Subcutaneous adipose tissue (tissue), 4 donors: Measurements from ENCODE around the gene SELENOO. TPM values are rescaled to one million over a fixed set of nuclear protein-coding genes. Genes with fewer than 3 reads are reported as not detected.

Experiments
- total RNA-seq, 4 donors: library from RNA; depleted of rRNA; stranded (reverse); fragments of >200 nt; gene quantifications; one replicate each; pipeline ENCODE4 v1.1.0, GENCODE V29; 2016
- TF ChIP-seq, protein P1 (sequence below): fragments of 450-650 bp; IDR thresholded peaks from one replicate; pipeline ENCODE4 v1.5.1; 2016; ENCODE audit warnings: low read depth, mild to moderate bottlenecking, control low read depth, antibody characterized with exemption, moderate library complexity

The SELENOO gene
- total RNA-seq, 4 donors from 2014 or later: 13.2 to 36.5 (median 18.9) TPM

DNA sequence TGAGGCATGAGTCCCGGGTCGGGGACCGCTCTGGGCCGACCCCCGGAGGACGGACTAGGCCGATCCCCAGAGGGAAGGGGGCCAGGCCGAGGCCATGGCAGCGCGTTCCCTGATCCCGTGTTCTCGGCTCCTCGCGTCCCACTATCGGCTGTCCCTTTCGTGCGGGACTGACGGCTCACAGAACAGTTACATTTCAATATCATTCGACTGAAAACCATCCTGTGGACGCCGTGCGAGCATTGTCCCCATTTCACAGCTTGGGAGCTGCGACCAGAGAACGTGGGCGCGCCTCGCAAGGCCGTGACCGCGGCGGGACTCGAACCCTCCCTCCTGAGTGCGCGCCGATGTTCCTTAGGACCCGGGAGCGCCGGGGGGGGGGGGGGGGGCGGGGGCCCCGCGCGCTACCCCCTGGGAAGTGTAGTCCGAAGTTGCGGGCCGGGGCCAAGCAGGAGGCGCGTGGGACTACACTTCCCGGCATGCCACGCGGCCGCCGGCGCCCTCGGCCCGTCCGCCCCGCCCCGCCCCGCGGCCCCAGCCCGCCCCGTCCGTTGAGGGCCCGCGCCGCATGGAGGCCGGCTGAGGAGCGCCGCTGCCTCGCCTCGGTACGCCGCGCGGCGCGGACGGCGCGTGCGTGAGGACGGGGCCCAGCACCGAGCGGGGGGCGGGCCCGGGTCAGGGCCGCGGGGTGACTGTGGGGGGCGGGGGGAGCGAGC, 15.3 kb upstream of the SELENOO start, which contains the start of gene TRABD:
TSS of gene TRABD (plus strand) at position 539 of the 713 bp plus-strand sequence. CDS start 7,148 bp downstream, outside the sequence.
- TF ChIP-seq, protein P1, sequence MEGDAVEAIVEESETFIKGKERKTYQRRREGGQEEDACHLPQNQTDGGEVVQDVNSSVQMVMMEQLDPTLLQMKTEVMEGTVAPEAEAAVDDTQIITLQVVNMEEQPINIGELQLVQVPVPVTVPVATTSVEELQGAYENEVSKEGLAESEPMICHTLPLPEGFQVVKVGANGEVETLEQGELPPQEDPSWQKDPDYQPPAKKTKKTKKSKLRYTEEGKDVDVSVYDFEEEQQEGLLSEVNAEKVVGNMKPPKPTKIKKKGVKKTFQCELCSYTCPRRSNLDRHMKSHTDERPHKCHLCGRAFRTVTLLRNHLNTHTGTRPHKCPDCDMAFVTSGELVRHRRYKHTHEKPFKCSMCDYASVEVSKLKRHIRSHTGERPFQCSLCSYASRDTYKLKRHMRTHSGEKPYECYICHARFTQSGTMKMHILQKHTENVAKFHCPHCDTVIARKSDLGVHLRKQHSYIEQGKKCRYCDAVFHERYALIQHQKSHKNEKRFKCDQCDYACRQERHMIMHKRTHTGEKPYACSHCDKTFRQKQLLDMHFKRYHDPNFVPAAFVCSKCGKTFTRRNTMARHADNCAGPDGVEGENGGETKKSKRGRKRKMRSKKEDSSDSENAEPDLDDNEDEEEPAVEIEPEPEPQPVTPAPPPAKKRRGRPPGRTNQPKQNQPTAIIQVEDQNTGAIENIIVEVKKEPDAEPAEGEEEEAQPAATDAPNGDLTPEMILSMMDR: no peak

DNA sequence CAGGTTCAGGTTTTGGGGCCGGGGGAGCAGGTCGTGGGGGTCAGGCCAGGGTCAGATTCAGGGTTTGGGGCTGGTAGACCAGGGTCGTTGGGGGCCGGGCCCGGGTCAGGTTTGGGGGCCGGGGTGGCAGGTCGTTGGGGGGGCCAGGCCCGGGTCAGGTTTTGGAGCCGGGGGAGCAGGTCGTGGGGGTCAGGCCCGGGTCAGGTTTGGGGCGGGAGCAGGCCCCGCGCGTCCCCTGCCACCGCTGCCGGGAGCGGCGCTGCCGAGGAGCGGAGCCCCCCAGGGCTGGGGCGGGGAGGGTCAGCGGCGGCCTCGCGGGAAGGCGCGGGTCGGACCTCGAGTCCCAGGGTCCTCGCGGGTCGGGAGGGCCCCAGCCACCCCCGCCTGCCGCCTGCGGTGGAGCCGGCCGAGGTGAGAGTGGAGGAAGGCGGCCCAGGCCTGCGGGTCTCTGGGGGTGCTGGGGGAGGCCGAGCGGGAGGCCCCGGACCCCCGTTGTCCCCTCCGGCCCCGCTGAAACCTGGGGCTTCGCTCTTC, 14.6 kb upstream of the SELENOO start:
- TF ChIP-seq, protein P1: no peak

DNA sequence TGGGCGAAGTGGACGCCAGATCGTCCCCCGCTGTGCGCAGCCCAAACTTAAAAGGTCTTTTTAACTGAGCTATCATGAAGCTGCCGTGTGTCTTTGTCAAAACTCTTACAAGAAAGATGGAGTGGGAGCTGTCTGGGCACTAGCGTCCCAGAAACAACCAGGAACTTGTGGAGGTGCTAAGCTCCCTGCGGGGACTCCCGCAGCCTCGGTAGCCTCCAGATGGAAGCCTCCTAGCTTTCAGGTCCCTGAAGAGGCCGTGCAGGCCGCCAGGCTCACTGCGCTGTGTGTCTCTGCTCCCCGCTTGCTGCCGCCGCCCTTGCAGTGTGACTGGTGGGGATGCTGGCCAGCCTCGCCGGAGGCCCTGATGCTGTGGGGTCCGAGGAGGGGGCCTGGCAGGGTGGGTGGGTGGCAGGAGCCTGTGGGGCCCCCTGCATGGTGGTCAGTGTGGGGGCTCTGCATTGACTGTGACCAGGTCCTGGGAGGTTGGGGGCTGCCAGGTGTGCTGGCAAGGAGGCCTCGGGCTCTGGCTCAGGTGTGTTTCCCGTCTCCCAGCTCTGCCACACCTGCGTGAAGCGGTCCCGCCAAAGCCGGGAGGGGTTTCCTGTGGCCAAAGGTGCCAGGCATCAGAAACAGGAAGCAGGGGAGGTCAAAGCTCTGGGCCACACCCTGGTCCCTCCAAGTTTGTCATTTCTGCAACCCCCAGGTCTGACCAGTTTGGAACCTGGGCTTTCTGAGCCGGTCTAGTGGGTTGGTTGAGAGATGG, 13.9 kb upstream of the SELENOO start:
- TF ChIP-seq, protein P1: no peak

DNA sequence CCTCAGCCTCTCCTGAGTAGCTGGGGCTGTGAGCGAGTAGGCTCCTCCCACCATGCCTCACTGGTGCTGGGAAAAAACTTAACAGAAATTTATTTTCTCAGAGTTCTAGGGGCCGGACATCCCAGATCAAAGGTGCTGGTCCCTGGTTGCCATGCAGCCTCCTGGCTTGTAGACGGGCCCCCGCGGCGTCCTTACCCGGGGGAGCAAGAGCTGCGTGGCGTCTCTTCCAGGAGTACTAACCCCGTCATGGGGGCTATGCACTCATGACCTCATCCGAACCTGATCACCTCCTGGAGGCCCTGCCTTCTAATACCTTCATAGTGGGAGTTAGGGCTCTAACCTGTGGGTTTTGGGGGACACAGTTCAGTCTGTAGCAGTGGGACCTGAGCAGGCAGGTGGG, 12.5 kb upstream of the SELENOO start:
- TF ChIP-seq, protein P1: no peak

DNA sequence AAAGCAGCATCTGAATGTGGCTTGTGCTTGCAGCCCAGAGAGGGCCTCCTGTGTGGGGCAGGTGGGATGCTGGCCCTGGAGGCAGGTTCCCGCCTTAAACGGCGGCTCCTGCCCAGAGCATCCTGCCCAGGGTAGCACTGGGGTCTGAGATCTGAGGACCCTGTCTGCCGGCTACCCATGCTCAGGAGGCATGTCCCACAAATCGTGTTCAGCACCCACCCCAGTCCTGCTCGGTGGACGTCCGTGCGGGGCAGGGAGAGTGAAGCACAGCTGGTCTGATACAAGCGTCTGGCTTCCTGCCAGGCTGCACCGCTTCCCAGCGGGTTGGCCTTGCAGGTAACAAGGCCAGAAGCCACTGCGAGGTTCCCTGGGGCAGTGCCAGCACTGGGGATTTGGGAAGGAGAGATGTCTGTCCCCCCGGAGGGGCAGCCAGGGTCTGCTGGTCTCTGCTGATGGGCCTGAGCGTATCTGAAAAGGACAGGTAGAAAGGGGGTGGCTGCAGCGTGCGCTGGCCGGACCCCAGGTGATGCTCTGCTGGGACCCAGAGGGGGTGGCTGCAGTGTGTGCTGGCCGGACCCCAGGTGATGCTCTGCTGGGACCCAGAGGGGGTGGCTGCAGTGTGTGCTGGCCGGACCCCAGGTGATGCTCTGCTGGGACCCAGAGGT, 11.5 kb upstream of the SELENOO start:
- TF ChIP-seq, protein P1: no peak

DNA sequence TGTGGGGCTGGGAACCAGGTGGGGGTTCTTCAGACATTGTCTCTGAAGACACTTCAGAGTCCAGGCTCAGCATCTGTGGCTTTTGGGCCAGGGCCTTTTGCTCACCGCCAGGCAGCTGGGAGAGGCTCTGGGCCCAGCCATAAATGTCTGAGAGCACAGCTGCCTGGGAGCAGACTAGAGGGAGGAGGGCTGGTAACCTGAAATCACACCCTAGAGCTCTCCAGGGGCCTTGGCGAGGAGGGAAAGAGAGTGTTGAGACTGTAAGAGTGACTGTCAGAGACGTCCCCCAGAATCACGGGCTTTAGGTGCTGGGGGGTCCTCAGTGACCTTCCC, 11.0 kb upstream of the SELENOO start:
- TF ChIP-seq, protein P1: no peak
